ENCODE measurements around the gene ZBTB24. TPM values are rescaled to one million over a fixed set of nuclear protein-coding genes. Genes with fewer than 3 reads are reported as not detected.

ZBTB24 gene
- total RNA-seq, 2 donors from 2014 or later, result 9.8 to 9.9 TPM

- Mint-ChIP-seq H3K36me3 (no peaks in the 10 kb centered on the region), H3K4me1 (ENCODE audit: low read depth in 2 of 2) (peaks cover 0 to 2% of the 10 kb centered on the region in 2 donors), H3K27me3 (peaks cover 9 to 17% of the 10 kb centered on the region in 2 donors), H3K9me3 (no peaks in the 10 kb centered on the region), H3K27ac (no peak overlapping the region), H3K4me3 (no peak overlapping the region)
- no peak for ATAC-seq
- no peak for DNase-seq (ENCODE audit: low spot score)
These were observed 54.0 kb downstream of the ZBTB24 start for GRCh38 chr6:109428889-109429477.

GRCh38 chr6:109424946-109425345 is 58.1 kb downstream of the ZBTB24 start:
- Mint-ChIP-seq H3K9me3 (no peaks in the 10 kb centered on the region), H3K4me1 (ENCODE audit: low read depth in 2 of 2) (peaks cover 0 to 2% of the 10 kb centered on the region in 2 donors), H3K27ac (no peak overlapping the region), H3K27me3 (peaks cover 7 to 9% of the 10 kb centered on the region in 2 donors), H3K4me3 (no peak overlapping the region), H3K36me3 (no peaks in the 10 kb centered on the region)
- ATAC-seq (no peak), DNase-seq (ENCODE audit: low spot score) (no peak)

GRCh38 chr6:109421184-109421583 is 61.8 kb downstream of the ZBTB24 start:
- Mint-ChIP-seq H3K9me3 (no peaks in the 10 kb centered on the region), H3K27me3 (no peaks in the 10 kb centered on the region), H3K4me3 (no peak overlapping the region), H3K27ac (no peak overlapping the region), H3K36me3 (no peaks in the 10 kb centered on the region), H3K4me1 (ENCODE audit: low read depth in 2 of 2) (peaks cover 0 to 2% of the 10 kb centered on the region in 2 donors)
- DNase-seq (ENCODE audit: low spot score) (no peak), ATAC-seq (no peak)

- no peaks in the 10 kb centered on the region for H3K27me3 Mint-ChIP-seq
- no peak overlapping the region for H3K27ac Mint-ChIP-seq
- no peak overlapping the region for H3K4me3 Mint-ChIP-seq
- peaks cover 0 to 2% of the 10 kb centered on the region in 2 donors for H3K4me1 Mint-ChIP-seq (ENCODE audit: low read depth in 2 of 2)
- DNase-seq (ENCODE audit: low spot score) (no peak), ATAC-seq (no peak)
- no peaks in the 10 kb centered on the region for H3K36me3 Mint-ChIP-seq
- H3K9me3 Mint-ChIP-seq, result no peaks in the 10 kb centered on the region
These were observed 62.3 kb downstream of the ZBTB24 start for GRCh38 chr6:109420751-109421150.

- Mint-ChIP-seq H3K4me3 (no peak overlapping the region), H3K27ac (no peak overlapping the region), H3K9me3 (no peaks in the 10 kb centered on the region), H3K27me3 (no peaks in the 10 kb centered on the region), H3K4me1 (ENCODE audit: low read depth in 2 of 2) (no peaks in the 10 kb centered on the region), H3K36me3 (no peaks in the 10 kb centered on the region)
- ATAC-seq (no peak), DNase-seq (ENCODE audit: low spot score) (no peak)
These were observed 65.4 kb downstream of the ZBTB24 start for GRCh38 chr6:109417646-109418045.

Other genes with a start within 250 kb of the ZBTB24 start
- 100 to 1,000 TPM; 165 to 300 TPM for gene CD164, start 100.8 kb downstream of the ZBTB24 start, total RNA-seq
- gene PPIL6, start 42.6 kb downstream of the ZBTB24 start, total RNA-seq, result not detected
- 10 to 100 TPM; 10.3 to 11.4 TPM for gene SMPD2, start 42.5 kb downstream of the ZBTB24 start, total RNA-seq
- 10 to 100 TPM; 18.9 to 29.0 TPM for gene MICAL1, start 27.4 kb downstream of the ZBTB24 start, total RNA-seq
- 1 to 10 TPM; 7.3 to 8.4 TPM for gene AK9, start 208.0 kb upstream of the ZBTB24 start, total RNA-seq
- gene FIG4, start 208.1 kb upstream of the ZBTB24 start, total RNA-seq, result 10 to 100 TPM in 1 of 2 donors, 1 to 10 TPM in 1; 9.4 to 19.4 TPM